NT2/D1 (cell line): ENCODE data around the gene GUCY2F.

Source experiments
- DNase-seq: peaks from one replicate; pipeline ENCODE4 v3.0.0-alpha.2; 2011; ENCODE audit warnings: low read depth, low spot score
- H3K27me3 ChIP-seq: 2 replicates; pipeline ENCODE4 v1.6.0; 2011; ENCODE audit warnings: mild to moderate bottlenecking; ENCODE audit not compliant: insufficient read length, insufficient read depth
- H3K36me3 ChIP-seq: 2 replicates; pipeline ENCODE4 v1.6.1; 2011; ENCODE audit warnings: mild to moderate bottlenecking, low read length, mixed read lengths; ENCODE audit not compliant: insufficient read depth, insufficient read length
- H3K4me1 ChIP-seq: 2 replicates; pipeline ENCODE4 v1.5.1; 2011; ENCODE audit not compliant: insufficient read depth, insufficient read length
- H3K4me3 ChIP-seq: 2 replicates; pipeline ENCODE4 v1.5.1; 2011; ENCODE audit warnings: low read depth; ENCODE audit not compliant: insufficient read length
- H3K9ac ChIP-seq: 2 replicates; pipeline ENCODE4 v1.6.0; 2011; ENCODE audit warnings: low read depth; ENCODE audit not compliant: insufficient read length
- H3K9me3 ChIP-seq: 2 replicates; pipeline ENCODE4 v1.5.1; 2011; ENCODE audit warnings: mild to moderate bottlenecking, low read length; ENCODE audit not compliant: insufficient read depth
- SUZ12 ChIP-seq: IDR thresholded peaks from 2 replicates; pipeline ENCODE4 v1.6.1; 2011; ENCODE audit not compliant: insufficient read length, insufficient read depth; ENCODE audit errors: extremely low read depth
- YY1 ChIP-seq: IDR thresholded peaks from 2 replicates; pipeline ENCODE4 v1.6.1; 2011; ENCODE audit not compliant: insufficient read length, insufficient read depth
- ZNF274 ChIP-seq: IDR thresholded peaks from 2 replicates; pipeline ENCODE4 v1.6.1; 2011; ENCODE audit warnings: mild to moderate bottlenecking, low read depth, low read length

GUCY2F gene

DNA sequence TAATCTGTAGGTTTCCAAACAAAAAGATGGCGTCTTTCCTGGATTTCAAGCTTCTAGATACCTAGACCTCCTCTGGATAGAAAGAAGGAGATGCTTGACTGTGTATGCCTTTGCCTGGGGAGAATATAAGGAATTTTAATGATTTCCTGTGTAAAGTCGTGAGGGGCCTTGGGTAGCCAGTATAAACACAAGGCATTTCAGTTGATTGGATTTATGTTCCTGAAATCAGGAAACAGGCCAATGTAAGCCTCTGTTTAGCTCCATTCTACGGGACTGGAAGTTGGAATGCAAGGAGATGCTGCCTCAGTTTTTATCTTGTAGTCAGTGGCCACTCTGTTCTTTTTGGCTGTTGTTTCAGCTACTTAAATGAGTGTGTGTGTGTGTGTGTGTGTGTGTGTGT, 137.2 kb downstream of the GUCY2F start:
- TF ChIP-seq SUZ12 (no peak), ZNF274 (no peak), YY1 (no peak)
- Histone ChIP-seq H3K27me3 (no peaks in the 10 kb centered on the region), H3K4me1 (no peaks in the 10 kb centered on the region), H3K4me3 (no peak overlapping the region), H3K36me3 (no peaks in the 10 kb centered on the region), H3K9me3 (no peaks in the 10 kb centered on the region), H3K9ac (no peak overlapping the region)
- no peak for DNase-seq

DNA sequence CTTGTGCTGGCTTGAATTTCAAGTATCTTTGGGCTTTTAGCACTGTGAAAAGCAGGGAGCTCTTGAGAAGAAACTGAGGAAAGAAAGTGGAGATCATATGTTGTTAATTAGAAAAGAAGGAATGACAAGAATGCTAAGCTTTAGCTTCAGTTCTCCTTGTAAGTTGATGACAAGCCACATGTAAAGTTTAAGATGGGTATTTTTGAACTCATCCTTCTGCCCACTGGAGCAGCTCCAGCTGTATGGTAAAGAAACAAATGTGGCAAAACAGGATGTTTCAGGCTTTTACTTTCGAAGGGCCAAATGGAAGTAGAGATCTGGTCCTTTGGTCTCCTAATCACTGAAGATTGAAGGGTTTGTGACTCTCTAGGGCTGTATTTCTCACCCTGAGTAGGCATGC, 137.8 kb downstream of the GUCY2F start:
- no peaks in the 10 kb centered on the region for H3K4me1 ChIP-seq
- no peaks in the 10 kb centered on the region for H3K9me3 ChIP-seq
- no peaks in the 10 kb centered on the region for H3K36me3 ChIP-seq
- H3K9ac ChIP-seq, result no peak overlapping the region
- no peak for DNase-seq
- no peak for TF ChIP-seq YY1
- TF ChIP-seq SUZ12, result no peak
- TF ChIP-seq ZNF274, result no peak
- no peak overlapping the region for H3K4me3 ChIP-seq
- H3K27me3 ChIP-seq, result no peaks in the 10 kb centered on the region

GRCh38 chrX:109343671-109344070, 138.2 kb downstream of the GUCY2F start:
- Histone ChIP-seq H3K9me3 (no peaks in the 10 kb centered on the region), H3K4me1 (no peaks in the 10 kb centered on the region), H3K27me3 (no peaks in the 10 kb centered on the region), H3K4me3 (no peak overlapping the region), H3K36me3 (no peaks in the 10 kb centered on the region), H3K9ac (no peak overlapping the region)
- TF ChIP-seq YY1, result no peak
- no peak for TF ChIP-seq SUZ12
- TF ChIP-seq ZNF274, result no peak
- no peak for DNase-seq

DNA sequence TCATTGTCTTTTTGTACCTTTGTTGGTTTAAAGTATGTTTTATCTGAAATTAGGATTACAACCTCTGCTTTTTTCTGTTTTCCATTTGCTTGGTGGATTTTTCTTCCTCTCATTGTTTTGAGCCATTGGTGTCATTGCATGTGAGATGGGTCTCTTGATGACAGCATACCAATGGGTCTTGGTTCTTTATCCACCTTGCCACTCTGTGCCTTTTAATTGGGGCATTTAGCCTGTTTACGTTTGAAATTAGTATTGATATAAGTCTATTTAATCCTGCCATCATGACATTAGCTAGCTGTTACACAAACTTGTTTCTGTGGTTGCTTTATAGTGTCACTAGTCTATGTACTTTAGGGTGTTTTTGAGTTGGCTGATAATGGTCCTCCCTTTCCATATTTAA, 145.7 kb downstream of the GUCY2F start:
- Histone ChIP-seq H3K27me3 (no peaks in the 10 kb centered on the region), H3K9ac (no peak overlapping the region)
- no peak for DNase-seq

GRCh38 chrX:109327251-109327650, 154.6 kb downstream of the GUCY2F start:
- Histone ChIP-seq H3K4me1 (no peaks in the 10 kb centered on the region), H3K4me3 (no peak overlapping the region), H3K27me3 (no peaks in the 10 kb centered on the region), H3K36me3 (no peaks in the 10 kb centered on the region), H3K9ac (no peak overlapping the region), H3K9me3 (no peaks in the 10 kb centered on the region)
- TF ChIP-seq SUZ12 (no peak), ZNF274 (no peak), YY1 (no peak)
- no peak for DNase-seq

More for the DNA sequence above, 145.7 kb downstream of the GUCY2F start:
- Histone ChIP-seq H3K9me3 (peaks cover 16% of the 10 kb centered on the region; the same call in 1 of the 2 replicates), H3K4me1 (no peaks in the 10 kb centered on the region), H3K4me3 (no peak overlapping the region), H3K36me3 (no peaks in the 10 kb centered on the region)
- TF ChIP-seq SUZ12 (no peak), ZNF274 (no peak), YY1 (no peak)
